ENCODE measurements around the gene SOX8.

SOX8 gene

DNA sequence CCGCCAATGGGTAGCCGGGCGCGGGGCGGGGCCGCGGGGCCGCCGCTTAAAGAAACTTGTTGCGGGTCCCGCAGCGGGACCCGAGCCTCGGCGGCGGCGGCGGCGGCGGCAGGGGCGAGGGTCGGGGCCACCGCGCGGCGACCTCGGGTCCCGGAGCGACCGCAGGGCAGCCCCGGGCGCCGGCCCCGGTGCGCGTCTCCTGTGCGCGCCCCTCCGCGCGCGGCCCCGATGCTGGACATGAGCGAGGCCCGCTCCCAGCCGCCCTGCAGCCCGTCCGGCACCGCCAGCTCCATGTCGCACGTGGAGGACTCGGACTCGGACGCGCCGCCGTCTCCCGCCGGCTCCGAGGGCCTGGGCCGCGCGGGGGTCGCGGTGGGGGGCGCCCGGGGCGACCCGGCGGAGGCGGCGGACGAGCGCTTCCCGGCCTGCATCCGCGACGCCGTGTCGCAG, at the start of gene SOX8:
SOX8 (plus strand) TSS at position 76 of the 450 bp plus-strand sequence; CDS start at position 229, 153 bp downstream.
- Mint-ChIP-seq H3K4me3 (peak within 1 kb of the TSS; percentile 84), H3K36me3 (no peaks in the 10 kb centered on the region), H3K27me3 (peaks cover 54% of the 10 kb centered on the region), H3K27ac (peak within 1 kb of the TSS; percentile 35), H3K9me3 (no peaks in the 10 kb centered on the region), H3K4me1 (peaks cover 22% of the 10 kb centered on the region)
- no peak for ATAC-seq

DNA sequence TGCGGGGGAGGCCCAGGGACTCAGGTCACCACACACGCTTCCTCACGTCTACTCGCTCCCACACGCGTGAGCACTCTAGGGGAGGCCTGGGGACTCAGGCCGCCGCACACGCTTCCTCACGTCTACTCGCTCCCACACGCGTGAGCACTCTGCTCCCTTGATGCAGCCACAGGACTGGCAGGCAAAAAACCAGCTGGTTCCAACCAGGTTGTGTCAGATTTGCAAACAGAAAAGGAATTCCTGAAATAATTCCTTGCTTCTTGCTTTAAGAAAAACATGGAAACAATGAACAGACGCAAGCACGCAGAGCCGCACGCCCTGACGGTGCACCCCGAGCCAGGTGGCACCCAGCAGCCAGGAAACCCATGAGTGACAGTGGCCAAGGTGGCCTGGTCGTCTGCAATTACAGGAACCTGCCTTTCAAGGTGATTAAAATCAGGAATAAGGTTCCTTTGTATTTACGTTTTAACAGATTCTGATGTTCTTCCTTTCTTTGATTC, 48.7 kb upstream of the SOX8 start:
- H3K9me3 Mint-ChIP-seq: no peaks in the 10 kb centered on the region
- H3K4me1 Mint-ChIP-seq: no peaks in the 10 kb centered on the region
- H3K36me3 Mint-ChIP-seq: peaks cover 51% of the 10 kb centered on the region
- H3K27me3 Mint-ChIP-seq: no peaks in the 10 kb centered on the region
- no peak overlapping the region for H3K27ac Mint-ChIP-seq
- H3K4me3 Mint-ChIP-seq: no peak overlapping the region
- ATAC-seq: no peak

GRCh38 chr16:933581-933980, 48.0 kb upstream of the SOX8 start:
- Mint-ChIP-seq H3K36me3 (peaks cover 58% of the 10 kb centered on the region), H3K27ac (no peak overlapping the region), H3K9me3 (no peaks in the 10 kb centered on the region), H3K4me3 (no peak overlapping the region), H3K27me3 (no peaks in the 10 kb centered on the region), H3K4me1 (no peaks in the 10 kb centered on the region)
- no peak for ATAC-seq

GRCh38 chr16:934178-934577, 47.4 kb upstream of the SOX8 start:
- Mint-ChIP-seq H3K36me3 (peaks cover 58% of the 10 kb centered on the region), H3K27ac (no peak overlapping the region), H3K4me1 (no peaks in the 10 kb centered on the region), H3K9me3 (no peaks in the 10 kb centered on the region), H3K4me3 (no peak overlapping the region), H3K27me3 (no peaks in the 10 kb centered on the region)
- no peak for ATAC-seq

GRCh38 chr16:935684-936083, 45.9 kb upstream of the SOX8 start:
- Mint-ChIP-seq H3K4me1 (peaks cover 6% of the 10 kb centered on the region), H3K27me3 (no peaks in the 10 kb centered on the region), H3K4me3 (no peak overlapping the region), H3K36me3 (peaks cover 58% of the 10 kb centered on the region), H3K9me3 (peaks cover under 1% of the 10 kb centered on the region), H3K27ac (no peak overlapping the region)
- no peak for ATAC-seq

GRCh38 chr16:937311-937710, 44.3 kb upstream of the SOX8 start:
- peaks cover 8% of the 10 kb centered on the region for H3K9me3 Mint-ChIP-seq
- H3K4me3 Mint-ChIP-seq: no peak overlapping the region
- no peaks in the 10 kb centered on the region for H3K27me3 Mint-ChIP-seq
- H3K27ac Mint-ChIP-seq: no peak overlapping the region
- ATAC-seq: no peak
- H3K36me3 Mint-ChIP-seq: peaks cover 64% of the 10 kb centered on the region
- peaks cover 6% of the 10 kb centered on the region for H3K4me1 Mint-ChIP-seq

DNA sequence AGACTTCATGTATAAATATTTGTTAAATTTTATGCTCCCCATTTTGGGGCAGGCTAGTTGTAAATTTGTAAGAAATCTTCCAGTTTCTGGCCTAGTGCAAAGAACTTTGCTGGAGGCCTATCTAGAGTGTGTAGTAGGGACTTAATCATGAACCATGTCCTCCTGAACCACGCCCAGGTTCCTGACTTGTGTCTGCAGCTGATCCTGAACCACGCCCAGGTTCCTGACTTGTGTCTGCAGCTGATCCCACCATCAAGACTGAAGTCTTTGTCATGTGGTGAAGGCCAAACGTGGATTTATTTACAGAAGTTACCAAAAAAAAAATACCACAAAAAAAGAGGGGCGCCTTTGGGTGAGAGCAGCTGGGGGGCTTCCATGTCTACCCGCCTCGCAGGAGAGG, 43.8 kb upstream of the SOX8 start:
- Mint-ChIP-seq H3K9me3 (peaks cover 13% of the 10 kb centered on the region), H3K27ac (no peak overlapping the region), H3K36me3 (peaks cover 66% of the 10 kb centered on the region), H3K4me3 (no peak overlapping the region), H3K27me3 (no peaks in the 10 kb centered on the region), H3K4me1 (peaks cover 6% of the 10 kb centered on the region)
- no peak for ATAC-seq

- peaks cover 66% of the 10 kb centered on the region for H3K36me3 Mint-ChIP-seq
- ATAC-seq: no peak
- H3K4me1 Mint-ChIP-seq: peaks cover 6% of the 10 kb centered on the region
- H3K27ac Mint-ChIP-seq: no peak overlapping the region
- H3K4me3 Mint-ChIP-seq: no peak overlapping the region
- peaks cover 14% of the 10 kb centered on the region for H3K9me3 Mint-ChIP-seq
- no peaks in the 10 kb centered on the region for H3K27me3 Mint-ChIP-seq
These were observed 43.4 kb upstream of the SOX8 start for GRCh38 chr16:938136-938535.

DNA sequence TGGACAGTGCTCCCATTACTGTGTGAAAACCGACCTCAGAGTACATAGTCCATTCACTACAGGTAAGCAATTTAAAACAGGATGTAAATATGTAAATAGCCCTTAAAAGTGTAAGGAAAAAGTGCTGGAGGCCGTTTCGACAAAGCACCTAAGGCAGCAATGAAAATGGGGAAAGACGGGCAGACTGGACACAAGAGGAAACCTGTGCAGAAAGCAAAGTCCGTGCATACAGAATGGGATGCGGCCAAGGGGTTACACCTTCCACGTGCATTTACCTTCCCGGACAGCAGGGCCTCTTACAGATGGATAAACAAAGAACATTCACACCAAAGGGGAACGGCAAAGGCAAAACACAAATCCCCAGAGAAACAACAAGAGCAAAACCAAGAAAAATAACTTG, 42.8 kb upstream of the SOX8 start:
- ATAC-seq: no peak
- Mint-ChIP-seq H3K27me3 (no peaks in the 10 kb centered on the region), H3K36me3 (peaks cover 62% of the 10 kb centered on the region)

DNA sequence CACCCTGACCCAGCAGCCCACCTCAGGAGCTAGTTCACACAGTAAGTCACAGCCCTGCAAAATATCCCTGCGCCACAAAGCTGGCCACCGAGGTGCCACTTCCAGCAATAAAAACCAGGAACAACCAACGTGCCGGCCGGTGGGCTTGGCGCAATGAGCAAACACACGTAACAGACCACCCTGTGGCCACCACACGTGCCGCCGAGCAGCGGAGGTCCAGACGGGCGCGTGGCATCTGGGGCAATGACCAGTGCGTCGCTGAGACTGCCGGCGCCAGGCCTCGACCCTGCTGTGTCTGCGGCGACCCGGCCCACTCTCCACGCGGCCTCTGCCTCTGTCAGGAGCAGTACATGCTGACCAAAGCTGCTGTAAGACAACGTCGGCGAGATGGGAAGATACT, 42.3 kb upstream of the SOX8 start:
- H3K27me3 Mint-ChIP-seq: no peaks in the 10 kb centered on the region
- peaks cover 21% of the 10 kb centered on the region for H3K9me3 Mint-ChIP-seq

More for the DNA sequence above, 42.8 kb upstream of the SOX8 start:
- Mint-ChIP-seq H3K4me1 (peaks cover 6% of the 10 kb centered on the region), H3K4me3 (no peak overlapping the region), H3K27ac (no peak overlapping the region), H3K9me3 (peaks cover 16% of the 10 kb centered on the region)

DNA sequence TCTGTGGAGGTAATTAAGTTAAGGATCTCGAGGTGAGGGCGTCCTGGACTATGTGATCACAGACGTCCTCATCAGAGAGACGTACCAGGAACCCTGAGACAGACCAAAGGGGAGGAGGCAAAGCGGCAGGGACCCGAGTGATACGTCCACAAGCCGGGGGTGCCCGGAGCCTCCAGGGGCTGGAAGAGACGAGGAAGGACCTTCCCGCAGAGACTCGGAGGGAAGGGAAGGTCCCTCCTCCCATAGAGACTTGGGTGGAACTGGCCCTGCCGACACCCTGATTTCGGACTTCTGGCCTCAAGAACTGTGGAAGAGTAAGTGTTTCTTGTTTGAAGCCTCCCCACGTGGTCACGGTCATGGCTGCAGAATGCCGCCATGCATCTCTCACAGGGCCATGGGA, 41.6 kb upstream of the SOX8 start:
- Mint-ChIP-seq H3K27ac (no peak overlapping the region), H3K4me3 (no peak overlapping the region)

More for the DNA sequence above, 42.3 kb upstream of the SOX8 start:
- Mint-ChIP-seq H3K4me1 (peaks cover 6% of the 10 kb centered on the region), H3K4me3 (no peak overlapping the region), H3K27ac (no peak overlapping the region), H3K36me3 (peaks cover 63% of the 10 kb centered on the region)
- no peak for ATAC-seq

DNA sequence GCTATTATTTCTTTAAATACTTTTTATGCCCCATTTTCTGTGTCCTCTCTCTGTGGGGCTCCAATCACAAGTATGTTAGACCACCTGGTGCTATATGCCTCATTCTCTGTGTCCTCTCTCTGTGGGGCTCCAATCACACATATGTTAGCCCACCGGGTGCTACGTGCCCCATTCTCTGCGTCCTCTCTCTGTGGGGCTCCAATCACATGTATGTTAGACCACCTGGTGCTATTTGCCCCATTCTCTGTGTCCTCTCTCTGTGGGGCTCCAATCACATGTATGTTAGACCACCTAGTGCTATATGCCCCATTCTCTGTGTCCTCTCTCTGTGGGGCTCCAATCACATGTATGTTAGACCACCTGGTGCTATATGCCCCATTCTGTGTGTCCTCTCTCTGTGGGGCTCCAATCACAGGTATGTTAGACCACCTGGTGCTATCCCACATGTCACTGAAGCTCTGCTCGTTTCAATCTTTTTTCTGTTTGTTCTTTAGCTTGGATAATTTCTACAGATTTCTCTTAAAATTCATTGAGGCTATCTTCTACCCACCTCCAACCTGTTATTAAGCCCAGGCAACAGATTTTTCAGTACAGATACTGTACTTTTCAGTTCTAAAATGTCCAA, 39.0 kb upstream of the SOX8 start:
- peaks cover 89% of the 10 kb centered on the region for H3K36me3 Mint-ChIP-seq
- peaks cover 22% of the 10 kb centered on the region for H3K9me3 Mint-ChIP-seq
- no peak overlapping the region for H3K27ac Mint-ChIP-seq
- no peak overlapping the region for H3K4me3 Mint-ChIP-seq
- H3K4me1 Mint-ChIP-seq: peaks cover 6% of the 10 kb centered on the region
- H3K27me3 Mint-ChIP-seq: no peaks in the 10 kb centered on the region
- ATAC-seq: no peak

More for the DNA sequence above, 41.6 kb upstream of the SOX8 start:
- no peak for ATAC-seq
- peaks cover 6% of the 10 kb centered on the region for H3K4me1 Mint-ChIP-seq
- H3K36me3 Mint-ChIP-seq: peaks cover 69% of the 10 kb centered on the region
- H3K27me3 Mint-ChIP-seq: no peaks in the 10 kb centered on the region
- H3K9me3 Mint-ChIP-seq: peaks cover 22% of the 10 kb centered on the region

DNA sequence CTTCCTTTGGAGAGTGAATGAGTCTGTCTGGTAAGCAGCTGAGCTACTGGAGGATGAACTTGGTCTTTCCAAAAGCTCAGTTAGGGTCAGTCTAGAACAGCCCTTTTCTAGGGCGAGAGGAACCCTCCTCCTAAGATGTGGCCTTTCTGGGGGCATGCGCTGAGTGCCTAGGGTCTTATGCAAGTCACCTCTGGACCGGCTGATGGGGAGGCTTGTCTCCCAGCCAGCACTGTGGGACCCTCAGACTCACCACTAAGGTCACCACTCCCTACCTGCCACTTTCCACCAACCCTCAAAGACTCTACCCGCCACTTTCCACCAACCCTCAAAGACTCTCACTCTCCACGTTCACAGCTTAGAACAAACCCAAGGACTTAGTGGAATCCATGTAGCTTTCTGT, 37.6 kb upstream of the SOX8 start:
- Mint-ChIP-seq H3K4me1 (peaks cover 6% of the 10 kb centered on the region), H3K36me3 (peaks cover 85% of the 10 kb centered on the region), H3K9me3 (peaks cover 22% of the 10 kb centered on the region), H3K27me3 (no peaks in the 10 kb centered on the region), H3K4me3 (no peak overlapping the region), H3K27ac (no peak overlapping the region)
- no peak for ATAC-seq

DNA sequence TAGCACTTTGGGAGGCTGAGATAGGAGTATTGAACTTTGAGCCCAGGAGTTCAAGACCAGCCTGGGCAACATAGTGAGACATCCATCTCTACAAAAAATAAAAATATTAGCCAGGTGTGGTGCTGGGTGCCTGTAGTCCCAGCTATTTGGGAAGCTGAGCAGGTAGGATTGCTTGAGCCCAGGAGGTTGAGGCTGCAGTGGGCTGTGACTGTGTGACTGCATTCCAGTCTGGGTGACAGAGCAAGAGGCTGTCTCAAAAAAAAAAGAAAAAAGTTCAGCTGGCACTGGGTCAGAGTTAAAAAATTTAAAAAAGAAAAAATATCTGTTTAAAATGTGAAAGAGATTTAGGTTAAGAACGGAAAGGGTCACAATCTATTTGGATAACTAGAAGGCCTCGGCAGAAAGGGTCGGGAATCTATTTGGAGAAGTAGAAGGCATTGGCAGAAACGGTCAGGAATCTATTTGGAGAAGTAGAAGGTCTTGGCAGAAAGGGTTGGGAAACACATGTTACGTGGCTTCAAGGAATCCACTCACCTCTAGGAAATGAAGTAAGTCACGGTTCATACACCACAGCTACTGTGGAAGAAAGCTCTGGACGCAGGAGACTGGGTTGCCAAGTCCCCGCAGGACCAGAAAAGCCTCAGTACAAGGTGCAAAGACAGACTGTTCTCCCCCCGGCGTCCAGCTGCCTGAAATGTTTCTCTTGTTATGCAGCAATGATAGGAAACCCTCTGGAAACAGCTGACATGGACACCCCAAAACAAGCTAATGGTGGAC, 36.1 kb upstream of the SOX8 start:
- ATAC-seq: no peak
- Mint-ChIP-seq H3K27me3 (no peaks in the 10 kb centered on the region), H3K4me1 (no peaks in the 10 kb centered on the region), H3K9me3 (peaks cover 22% of the 10 kb centered on the region), H3K4me3 (no peak overlapping the region), H3K27ac (no peak overlapping the region), H3K36me3 (peaks cover 70% of the 10 kb centered on the region)

DNA sequence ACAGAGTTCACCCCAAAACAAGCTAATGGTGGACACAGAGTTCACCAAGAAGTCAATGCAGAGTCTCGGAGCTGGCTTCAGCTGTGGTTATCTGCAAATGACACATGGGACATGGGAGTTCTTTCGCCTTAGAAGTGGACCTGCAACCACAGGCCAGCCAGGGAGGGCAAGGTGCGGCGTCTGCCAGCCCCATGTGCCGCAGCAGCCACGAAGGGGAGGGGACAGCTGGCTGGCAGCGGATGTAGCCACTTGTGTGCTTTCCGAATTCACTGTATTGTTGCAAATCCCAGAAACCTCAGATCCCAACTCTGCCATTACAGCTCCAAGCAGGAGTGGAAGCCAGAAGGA, 35.5 kb upstream of the SOX8 start:
- H3K4me3 Mint-ChIP-seq: no peak overlapping the region
- no peaks in the 10 kb centered on the region for H3K4me1 Mint-ChIP-seq
- peaks cover 18% of the 10 kb centered on the region for H3K9me3 Mint-ChIP-seq
- peaks cover 64% of the 10 kb centered on the region for H3K36me3 Mint-ChIP-seq
- no peaks in the 10 kb centered on the region for H3K27me3 Mint-ChIP-seq
- H3K27ac Mint-ChIP-seq: no peak overlapping the region
- ATAC-seq: no peak
